Gastroesophageal sphincter (tissue), 4 donors: ENCODE measurements around the gene RSPH9. TPM values are rescaled to one million over a fixed set of nuclear protein-coding genes. Genes with fewer than 3 reads are reported as not detected.

Experiments
- ATAC-seq: fragments of 150-250 bp; one replicate; pipeline ENCODE4 v1.9.1; 2016; ENCODE audit warnings: mild to moderate bottlenecking, moderate library complexity
- H3K27ac ChIP-seq, 4 donors: fragments of 200-600 bp; sonication (generic) in 3 of 4; 1 replicate in 3 of 4; 2 replicates in 1 of 4; pipeline ENCODE4 v1.5.1; 2016 to 2019
- H3K27me3 ChIP-seq: fragments of 200-600 bp; sonication (generic); one replicate; pipeline ENCODE4 v1.5.1; 2019
- H3K36me3 ChIP-seq, 2 donors: fragments of 200-600 bp; sonication (generic); one replicate each; pipeline ENCODE4 v1.5.1; 2019; ENCODE audit warnings: control low read depth in 1 of 2
- H3K4me1 ChIP-seq, 3 donors: fragments of 200-600 bp; sonication (generic); 1 replicate in 2 of 3; 2 replicates in 1 of 3; pipeline ENCODE4 v1.5.1; 2016 to 2019; ENCODE audit warnings: control low read depth in 2 of 3
- H3K4me3 ChIP-seq, 2 donors: fragments of 200-600 bp; sonication (generic); one replicate each; pipeline ENCODE4 v1.5.1; 2019; ENCODE audit warnings: mild to moderate bottlenecking in 1 of 2, moderate library complexity in 1 of 2
- H3K9me3 ChIP-seq, 3 donors: fragments of 200-600 bp; sonication (generic); one replicate each; pipeline ENCODE4 v1.5.1; 2017 to 2019; ENCODE audit warnings: control low read depth in 2 of 3
- CTCF ChIP-seq, 4 experiments: fragments of 200-600 bp in 2 of 4; fragments of 450-650 bp in 2 of 4; sonication (generic) in 1 of 4; IDR thresholded peaks; one replicate each; pipeline ENCODE4 v1.5.1; 2017 to 2019; ENCODE audit warnings: antibody characterized with exemption in 4 of 4, mild to moderate bottlenecking in 2 of 4, moderate library complexity in 2 of 4
- EP300 ChIP-seq: sonication (generic); formaldehyde crosslinking; IDR thresholded peaks from one replicate; pipeline ENCODE4 v1.6.1; 2017; ENCODE audit warnings: antibody characterized with exemption, mild to moderate bottlenecking
- POLR2A ChIP-seq, 2 donors: fragments of 450-650 bp; IDR thresholded peaks; one replicate each; pipeline ENCODE4 v1.6.1; 2017; ENCODE audit warnings: antibody characterized with exemption in 2 of 2, mild to moderate bottlenecking in 2 of 2, moderate library complexity in 1 of 2
- POLR2AphosphoS5 ChIP-seq: sonication (generic); formaldehyde crosslinking; IDR thresholded peaks from one replicate; pipeline ENCODE4 v1.6.1; 2017; ENCODE audit warnings: antibody characterized with exemption
- WGBS, 2 donors: methylation state at CpG; one replicate each; pipeline ENCODE4 v1.1.5; 2018; ENCODE audit warnings: low coverage in 1 of 2; 5-methylcytosine and 5-hydroxymethylcytosine counted together
- total RNA-seq, 4 donors: library from RNA; depleted of rRNA; stranded (reverse); fragments of >200 nt; gene quantifications; one replicate each; pipeline ENCODE4 v1.1.0, GENCODE V29; 2016

Gene RSPH9
- total RNA-seq, 4 donors from 2014 or later: 0.16 TPM; not detected in 3

GRCh38 chr6:43715056-43715788 lies 70.4 kb downstream of the RSPH9 start:
- no peak for TF ChIP-seq EP300
- no peak for TF ChIP-seq CTCF (IDR thresholded peaks at IDR 0.05)
- TF ChIP-seq POLR2A (IDR thresholded peaks at IDR 0.05): no peak
- TF ChIP-seq POLR2AphosphoS5: no peak
- H3K9me3 ChIP-seq: no peaks in the 10 kb centered on the region
- no peaks in the 10 kb centered on the region for H3K27me3 ChIP-seq
- no peak for ATAC-seq
- no peak overlapping the region for H3K4me3 ChIP-seq
- peaks cover 0 to 22% (median 14%) of the 10 kb centered on the region in 3 donors for H3K4me1 ChIP-seq
- H3K36me3 ChIP-seq: no peaks in the 10 kb centered on the region
- peak overlapping the region in 2 of 4 donors; percentile 37 to 59 for H3K27ac ChIP-seq
- WGBS, 2 donors: 74 to 80% methylated on average over 2 to 4 of the region's 5 CpGs

GRCh38 chr6:43716099-43716498 lies 71.3 kb downstream of the RSPH9 start:
- no CpG with 5 or more reads among the region's 9 CpGs for WGBS, 2 donors
- no peak for ATAC-seq
- H3K4me1 ChIP-seq: peaks cover 0 to 22% (median 14%) of the 10 kb centered on the region in 3 donors
- no peaks in the 10 kb centered on the region for H3K27me3 ChIP-seq
- no peaks in the 10 kb centered on the region for H3K9me3 ChIP-seq
- no peaks in the 10 kb centered on the region for H3K36me3 ChIP-seq
- no peak overlapping the region for H3K4me3 ChIP-seq
- peak overlapping the region in 2 of 4 donors; percentile 37 to 59 for H3K27ac ChIP-seq
- TF ChIP-seq CTCF (IDR thresholded peaks at IDR 0.05) (no peak), EP300 (no peak)

GRCh38 chr6:43717389-43717788 lies 72.6 kb downstream of the RSPH9 start:
- Histone ChIP-seq H3K27me3 (no peaks in the 10 kb centered on the region), H3K9me3 (no peaks in the 10 kb centered on the region), H3K4me1 (peaks cover 0 to 22% (median 14%) of the 10 kb centered on the region in 3 donors), H3K36me3 (no peaks in the 10 kb centered on the region), H3K4me3 (no peak overlapping the region), H3K27ac (peak overlapping the region in 3 of 4 donors; percentile 53 to 71 (median 59))
- no peak for ATAC-seq
- no peak for TF ChIP-seq POLR2AphosphoS5
- TF ChIP-seq POLR2A (IDR thresholded peaks at IDR 0.05): no peak
- TF ChIP-seq CTCF (IDR thresholded peaks at IDR 0.05): no peak
- 86 to 96% methylated on average over 5 to 6 of the region's 8 CpGs for WGBS, 2 donors

- Histone ChIP-seq H3K4me1 (peaks cover 0 to 22% (median 14%) of the 10 kb centered on the region in 3 donors), H3K27me3 (no peaks in the 10 kb centered on the region)
- 60% methylated on average over 1 of the region's 12 CpGs; no CpG with 5 or more reads in 1 of the 2 donors for WGBS, 2 donors
These were observed 73.0 kb downstream of the RSPH9 start for GRCh38 chr6:43717822-43718221.

More at GRCh38 chr6:43717822-43718221, 73.0 kb downstream of the RSPH9 start:
- ATAC-seq: peak; percentile 86
- H3K27ac ChIP-seq: peak overlapping the region in 2 of 4 donors; percentile 67 to 71
- TF ChIP-seq EP300: no peak
- no peak for TF ChIP-seq POLR2AphosphoS5
- no peak for TF ChIP-seq CTCF (IDR thresholded peaks at IDR 0.05)
- no peak for TF ChIP-seq POLR2A (IDR thresholded peaks at IDR 0.05)
- H3K9me3 ChIP-seq: no peaks in the 10 kb centered on the region
- no peak overlapping the region for H3K4me3 ChIP-seq
- no peaks in the 10 kb centered on the region for H3K36me3 ChIP-seq
